Kidney (tissue), 14 donors: Measurements from ENCODE around the gene ITPK1. TPM values are rescaled to one million over a fixed set of nuclear protein-coding genes. Genes with fewer than 3 reads are reported as not detected.

Experiments used
- DNase-seq, 5 donors: peaks; one replicate each; pipeline ENCODE4 v3.0.0-alpha.2; 2013 to 2020
- FAIRE-seq: peaks from 2 replicates; lab custom pipeline; 2012; peaks lifted over from hg19 to GRCh38; lab: Jason Lieb, UNC
- H3K27ac ChIP-seq, 2 donors: one replicate each; pipeline ENCODE4 v1.7.0; 2013; ENCODE audit warnings: low read depth in 2 of 2, low read length in 2 of 2, inconsistent platforms in 1 of 2
- H3K27me3 ChIP-seq: one replicate; pipeline ENCODE4 v1.7.1; 2013; ENCODE audit warnings: low read length, inconsistent platforms; ENCODE audit not compliant: control insufficient read depth, insufficient read depth
- H3K36me3 ChIP-seq, 3 donors: one replicate each; pipeline versions ENCODE4 v1.7.0 to v1.7.1; 2013; ENCODE audit warnings: low read length in 3 of 3, control low read depth in 1 of 3, inconsistent platforms in 1 of 3; ENCODE audit not compliant: insufficient read depth in 3 of 3, control insufficient read depth in 2 of 3
- H3K4me1 ChIP-seq, 3 donors: one replicate each; pipeline versions ENCODE4 v1.7.0 to v1.7.1; 2013; ENCODE audit warnings: low read length in 3 of 3, inconsistent platforms in 1 of 3, low read depth in 1 of 3; ENCODE audit not compliant: control insufficient read depth in 2 of 3, insufficient read depth in 2 of 3
- H3K4me3 ChIP-seq, 3 donors: one replicate each; pipeline versions ENCODE4 v1.7.0 to v1.8.1; 2013; ENCODE audit warnings: low read length in 3 of 3, control low read depth in 1 of 3, inconsistent platforms in 1 of 3
- H3K9ac ChIP-seq, 3 donors: one replicate each; pipeline versions ENCODE4 v1.7.0 to v1.7.1; 2013; ENCODE audit warnings: low read length in 3 of 3, control low read depth in 1 of 3, inconsistent platforms in 1 of 3
- H3K9me3 ChIP-seq, 3 donors: one replicate each; pipeline versions ENCODE4 v1.7.0 to v1.7.1; 2013; ENCODE audit warnings: low read length in 3 of 3, control low read depth in 1 of 3, inconsistent platforms in 1 of 3; ENCODE audit not compliant: control insufficient read depth in 2 of 3, insufficient read depth in 1 of 3
- CTCF ChIP-seq: IDR thresholded peaks from 3 replicates; pipeline ENCODE4 v1.5.1; 2012; ENCODE audit warnings: mild to moderate bottlenecking, moderate library complexity, borderline replicate concordance; ENCODE audit not compliant: insufficient read depth; ENCODE audit errors: extremely low read depth
- intact Hi-C: fragments of 100-400 bp; cut with DNase I; formaldehyde crosslinking; loops from one replicate; pipeline ENCODE4 v1.11.1; 2022
- polyA plus RNA-seq: library from polyadenylated mRNA; stranded (reverse); fragments of 350-450 nt; fragmentation: Illumina TruSeq; extraction: RNeasy Lipid Tissue Mini Kit (QIAGEN cat#74804); gene quantifications from one replicate; pipeline ENCODE4 v1.2.3, GENCODE V29; 2014; ENCODE audit warnings: low read depth, low replicate concordance; ENCODE audit not compliant: insufficient read depth
- total RNA-seq: library from RNA; stranded (reverse); fragmentation: NEBNext Ultra II Directional; extraction: Animal tissue kit (Norgen Biotek cat#: 25700); gene quantifications from one replicate; pipeline ENCODE4 v1.2.1, GENCODE V29; 2021
- donor health status: control.
- donor health status: control.
- donor health status: control.
- donor health status: control.
- donor health status: control.
- donor health status: DM: yes; HTN: yes; CAD: no.
- donor health status: Normal renal cell carcinoma (clear cell type).

ITPK1 gene
- total and polyA plus RNA-seq, 2 donors from 2014 or later: 43.6 to 92.0 TPM

- intact Hi-C loops: no loop called here
- H3K9ac ChIP-seq: no peak overlapping the region
- no peak for TF ChIP-seq CTCF
- no peaks in the 10 kb centered on the region for H3K36me3 ChIP-seq
- H3K27me3 ChIP-seq: no peaks in the 10 kb centered on the region
- H3K4me1 ChIP-seq: no peaks in the 10 kb centered on the region
- no peak for FAIRE-seq
- H3K9me3 ChIP-seq: no peaks in the 10 kb centered on the region
- DNase-seq: no peak
- no peak overlapping the region for H3K27ac ChIP-seq
- H3K4me3 ChIP-seq: no peak overlapping the region
These were observed 10.4 kb upstream of the ITPK1 start for GRCh38 chr14:93126111-93126510.

GRCh38 chr14:93122826-93123225 lies 7.1 kb upstream of the ITPK1 start:
- TF ChIP-seq CTCF: no peak
- H3K27me3 ChIP-seq: no peaks in the 10 kb centered on the region
- intact Hi-C loops: no loop called here
- H3K36me3 ChIP-seq: no peaks in the 10 kb centered on the region
- DNase-seq (no peak), FAIRE-seq (no peak)
- H3K4me1 ChIP-seq: no peaks in the 10 kb centered on the region
- H3K4me3 ChIP-seq: no peak overlapping the region
- H3K27ac ChIP-seq: no peak overlapping the region
- H3K9me3 ChIP-seq: no peaks in the 10 kb centered on the region
- no peak overlapping the region for H3K9ac ChIP-seq

GRCh38 chr14:93121030-93121834 lies 5.5 kb upstream of the ITPK1 start:
- FAIRE-seq: no peak
- no peak for TF ChIP-seq CTCF
- H3K4me1 ChIP-seq: peaks cover 0 to 7% (median 0%) of the 10 kb centered on the region in 3 donors
- intact Hi-C loops: no loop called here
- no peak overlapping the region for H3K9ac ChIP-seq
- no peak overlapping the region for H3K27ac ChIP-seq
- no peaks in the 10 kb centered on the region for H3K36me3 ChIP-seq
- no peak for DNase-seq
- H3K27me3 ChIP-seq: no peaks in the 10 kb centered on the region
- H3K9me3 ChIP-seq: no peaks in the 10 kb centered on the region
- H3K4me3 ChIP-seq: no peak overlapping the region
